Type B pancreatic cell (in vitro differentiated cells): ENCODE results near the gene EXOC4. TPM values are rescaled to one million over a fixed set of nuclear protein-coding genes. Genes with fewer than 3 reads are reported as not detected.

Experiments
- DNase-seq: peaks from one replicate; pipeline ENCODE4 v3.0.0; 2021; ENCODE audit warnings: mixed read lengths; ENCODE audit not compliant: unreplicated experiment; ENCODE audit errors: extremely low spot score
- H3K27ac Mint-ChIP-seq: 2 replicates; pipeline ENCODE4 v1.8.0; 2021; ENCODE audit warnings: mild to moderate bottlenecking, mixed read lengths
- H3K27me3 Mint-ChIP-seq: 2 replicates; pipeline ENCODE4 v1.8.0; 2021; ENCODE audit warnings: mixed read lengths
- H3K36me3 Mint-ChIP-seq: 2 replicates; pipeline ENCODE4 v1.8.0; 2021; ENCODE audit warnings: mixed read lengths
- H3K4me1 Mint-ChIP-seq: one replicate; pipeline ENCODE4 v1.8.0; 2021; ENCODE audit warnings: mixed read lengths; ENCODE audit not compliant: unreplicated experiment
- H3K4me3 Mint-ChIP-seq: 2 replicates; pipeline ENCODE4 v1.8.0; 2021; ENCODE audit warnings: mild to moderate bottlenecking, mixed read lengths
- H3K9me3 Mint-ChIP-seq: 2 replicates; pipeline ENCODE4 v1.8.0; 2021; ENCODE audit warnings: mixed read lengths
- CTCF ChIP-seq: fragments of 200-600 bp; sonication (generic); conservative IDR thresholded peaks from 2 replicates; pipeline ENCODE4 v1.5.0; 2021; ENCODE audit warnings: antibody characterized with exemption, mild to moderate bottlenecking
- total RNA-seq: library from RNA; stranded (reverse); gene quantifications from 2 replicates; pipeline ENCODE4 v1.2.1, GENCODE V29; 2021; ENCODE audit warnings: low replicate concordance

The EXOC4 gene
- total RNA-seq, 1 donor from 2014 or later = 95.5 TPM

- H3K36me3 Mint-ChIP-seq = peaks cover 13% of the 10 kb centered on the region
- H3K9me3 Mint-ChIP-seq = no peaks in the 10 kb centered on the region
- DNase-seq = no peak
- H3K27me3 Mint-ChIP-seq = no peaks in the 10 kb centered on the region
- H3K4me1 Mint-ChIP-seq = peaks cover 9% of the 10 kb centered on the region
- no peak overlapping the region for H3K27ac Mint-ChIP-seq
- H3K4me3 Mint-ChIP-seq = no peak overlapping the region
- TF ChIP-seq CTCF = no peak
Measured at GRCh38 chr7:133482599-133482998, 229.7 kb downstream of the EXOC4 start.

GRCh38 chr7:133484086-133484485 is 231.2 kb downstream of the EXOC4 start:
- Mint-ChIP-seq H3K9me3 (no peaks in the 10 kb centered on the region), H3K4me3 (no peak overlapping the region), H3K27ac (no peak overlapping the region), H3K36me3 (peaks cover 13% of the 10 kb centered on the region), H3K4me1 (peaks cover 3% of the 10 kb centered on the region), H3K27me3 (no peaks in the 10 kb centered on the region)
- no peak for DNase-seq
- TF ChIP-seq CTCF = no peak

GRCh38 chr7:133489906-133490305 is 237.0 kb downstream of the EXOC4 start:
- TF ChIP-seq CTCF = no peak
- H3K9me3 Mint-ChIP-seq = peaks cover 4% of the 10 kb centered on the region
- H3K36me3 Mint-ChIP-seq = peaks cover 9% of the 10 kb centered on the region
- no peaks in the 10 kb centered on the region for H3K4me1 Mint-ChIP-seq
- no peak overlapping the region for H3K4me3 Mint-ChIP-seq
- DNase-seq = no peak
- H3K27ac Mint-ChIP-seq = peak overlapping the region; percentile 86
- no peaks in the 10 kb centered on the region for H3K27me3 Mint-ChIP-seq

GRCh38 chr7:133491201-133491691 is 238.4 kb downstream of the EXOC4 start:
- H3K9me3 Mint-ChIP-seq = peaks cover 4% of the 10 kb centered on the region
- H3K4me1 Mint-ChIP-seq = no peaks in the 10 kb centered on the region
- TF ChIP-seq CTCF = no peak
- DNase-seq = no peak
- no peaks in the 10 kb centered on the region for H3K27me3 Mint-ChIP-seq
- H3K4me3 Mint-ChIP-seq = no peak overlapping the region
- H3K27ac Mint-ChIP-seq = peak overlapping the region; percentile 12
- peaks cover 6% of the 10 kb centered on the region for H3K36me3 Mint-ChIP-seq

GRCh38 chr7:133491846-133492652 is 239.2 kb downstream of the EXOC4 start:
- Mint-ChIP-seq H3K4me3 (no peak overlapping the region), H3K9me3 (peaks cover 4% of the 10 kb centered on the region), H3K36me3 (peaks cover 10% of the 10 kb centered on the region), H3K27ac (peak overlapping the region; percentile 12), H3K4me1 (no peaks in the 10 kb centered on the region), H3K27me3 (no peaks in the 10 kb centered on the region)
- no peak for DNase-seq
- no peak for TF ChIP-seq CTCF
